Measurements from ENCODE around the gene KRT36.

The KRT36 gene

DNA sequence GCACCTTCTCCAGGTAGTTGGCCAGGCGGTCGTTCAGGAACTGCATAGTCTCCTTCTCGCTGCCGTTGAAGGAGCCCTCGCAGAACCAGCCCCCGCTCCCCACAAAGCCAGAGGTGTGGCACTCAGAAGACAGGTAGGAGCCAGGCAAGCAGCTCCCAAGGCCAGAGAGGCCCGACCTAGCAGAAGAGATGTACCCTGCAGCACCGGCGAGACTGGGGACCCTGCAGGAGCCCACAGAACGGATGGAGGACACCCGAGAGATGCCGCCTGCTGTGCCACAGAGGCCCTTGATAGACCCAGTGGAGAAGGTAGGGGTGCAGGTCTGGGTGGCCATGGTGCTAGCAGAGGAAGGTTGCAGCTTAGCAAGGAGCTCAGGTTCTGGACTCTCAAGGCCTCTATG, at the start of gene KRT36:
Gene KRT36 (minus strand): TSS at position 380 of the 400 bp plus-strand sequence. CDS start 46 bp downstream, at position 334.
- no peak for DNase-seq

DNA sequence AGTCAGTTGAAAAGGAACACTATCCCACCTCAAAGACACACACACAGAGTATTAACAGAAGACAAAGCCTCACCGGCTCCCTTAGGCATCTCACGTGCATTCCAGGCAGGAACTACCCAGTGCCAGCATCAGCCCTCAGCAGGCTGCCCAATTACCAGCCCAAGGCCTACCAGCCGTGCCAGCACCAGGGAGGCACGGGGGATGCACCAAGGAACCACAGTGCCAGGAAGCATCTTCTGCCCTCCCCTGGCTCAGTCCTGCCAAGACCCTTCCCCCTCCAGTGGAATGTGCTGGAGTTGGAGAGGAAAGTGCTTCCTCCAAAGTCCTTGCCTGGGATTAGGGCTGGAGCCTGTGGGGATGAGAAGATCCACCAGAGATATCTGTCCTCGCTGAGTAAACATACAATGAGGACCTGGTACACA, 49.4 kb upstream of the KRT36 start:
- no peak for DNase-seq

DNA sequence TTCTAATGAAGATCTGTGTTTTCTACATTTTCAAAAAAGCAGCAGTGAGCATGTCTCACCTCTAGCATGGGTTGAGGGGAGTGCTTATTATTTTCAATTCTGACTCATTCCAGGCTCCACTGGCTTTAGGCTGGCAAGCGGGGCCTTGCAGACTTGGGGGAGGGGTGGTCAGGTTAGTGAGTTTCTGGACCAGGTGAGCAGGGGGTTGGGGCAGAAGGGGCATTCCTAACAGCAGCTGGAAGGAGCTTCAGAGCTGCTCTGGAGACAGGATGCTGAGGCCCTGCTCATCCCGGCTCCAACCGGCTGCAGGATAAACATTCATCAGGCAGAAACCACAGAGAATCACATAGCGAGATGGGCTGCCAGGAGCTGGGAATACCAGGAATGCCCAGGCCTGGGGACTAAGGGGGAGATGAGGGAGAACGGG, 48.9 kb upstream of the KRT36 start:
- no peak for DNase-seq

DNA sequence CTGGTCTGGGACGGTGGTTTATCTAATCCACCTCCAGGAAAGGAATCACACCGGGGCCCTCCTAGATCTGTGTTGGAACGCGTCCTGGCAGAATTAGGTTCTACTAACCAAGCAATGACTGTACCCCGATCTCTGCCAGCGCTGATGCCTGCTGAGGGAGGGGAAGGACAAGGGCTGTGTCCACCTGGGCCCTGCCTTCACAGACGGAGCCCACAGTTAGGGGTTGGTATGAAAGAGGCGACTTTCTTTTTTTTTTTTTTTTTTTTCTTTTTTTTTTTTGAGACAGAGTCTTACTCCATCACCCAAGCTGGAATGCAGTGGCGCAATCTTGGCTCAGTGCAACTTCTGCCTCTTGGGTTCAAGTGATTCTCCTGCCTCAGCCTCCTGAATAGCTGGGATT, 48.3 kb upstream of the KRT36 start:
- DNase-seq = no peak

DNA sequence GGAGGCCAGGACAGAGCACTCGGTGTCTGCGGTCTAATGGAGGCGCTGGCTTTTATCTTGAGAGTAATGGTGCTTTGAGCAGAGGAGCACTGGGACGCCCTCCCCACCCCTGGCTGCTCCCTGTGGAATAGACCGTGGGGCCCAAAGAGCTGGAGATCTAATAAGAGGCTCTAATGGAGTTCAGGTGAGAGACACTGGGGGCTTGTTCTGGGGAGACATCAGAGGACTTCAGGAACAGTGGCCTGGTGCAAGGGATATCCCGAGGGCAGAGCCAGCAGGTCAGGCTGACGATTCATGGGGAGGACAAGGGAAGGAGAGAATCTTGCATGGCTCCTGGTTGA, 47.9 kb upstream of the KRT36 start:
- DNase-seq = no peak

DNA sequence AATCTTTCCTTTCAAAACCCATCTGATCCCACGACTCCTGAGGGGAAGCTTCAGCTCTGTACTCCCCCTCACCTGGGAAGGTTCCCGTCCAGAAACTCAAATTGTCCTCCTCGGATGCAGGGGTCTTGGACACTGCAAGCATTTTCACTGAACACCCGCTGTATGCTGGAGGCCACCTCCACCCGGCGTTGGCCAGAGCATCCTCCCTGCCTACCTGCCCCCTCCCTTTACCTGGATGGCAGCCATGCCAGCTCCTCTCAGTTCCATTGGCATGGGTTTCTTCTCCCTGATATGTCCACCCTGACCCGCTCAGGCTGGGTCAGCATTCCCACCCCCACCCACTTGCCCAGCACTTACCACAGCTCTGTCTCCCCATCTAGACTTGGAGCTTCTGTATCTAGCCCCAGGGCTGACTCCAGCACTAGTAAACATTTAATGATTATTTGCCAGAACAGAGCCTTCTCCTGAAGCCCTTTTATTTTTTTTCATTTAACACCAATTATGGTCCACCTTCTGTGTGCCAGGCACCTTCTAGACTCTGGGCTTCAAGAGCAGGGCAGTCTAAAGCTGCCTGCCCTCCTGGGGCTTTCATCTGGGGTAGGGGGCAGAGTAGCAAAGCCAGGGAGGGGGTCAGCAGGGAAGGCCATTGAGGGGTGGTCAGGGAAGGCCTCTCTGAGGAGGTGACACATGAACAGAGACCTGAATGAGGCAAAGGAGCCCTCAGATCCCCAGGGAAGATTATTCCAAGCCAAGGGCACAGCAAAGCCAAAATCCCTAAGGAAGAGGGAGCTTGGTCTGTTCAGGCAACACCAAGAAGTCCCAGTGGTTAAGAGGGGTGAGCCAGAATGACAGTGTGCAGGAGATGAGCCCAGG, 47.3 kb upstream of the KRT36 start:
- DNase-seq = no peak

DNA sequence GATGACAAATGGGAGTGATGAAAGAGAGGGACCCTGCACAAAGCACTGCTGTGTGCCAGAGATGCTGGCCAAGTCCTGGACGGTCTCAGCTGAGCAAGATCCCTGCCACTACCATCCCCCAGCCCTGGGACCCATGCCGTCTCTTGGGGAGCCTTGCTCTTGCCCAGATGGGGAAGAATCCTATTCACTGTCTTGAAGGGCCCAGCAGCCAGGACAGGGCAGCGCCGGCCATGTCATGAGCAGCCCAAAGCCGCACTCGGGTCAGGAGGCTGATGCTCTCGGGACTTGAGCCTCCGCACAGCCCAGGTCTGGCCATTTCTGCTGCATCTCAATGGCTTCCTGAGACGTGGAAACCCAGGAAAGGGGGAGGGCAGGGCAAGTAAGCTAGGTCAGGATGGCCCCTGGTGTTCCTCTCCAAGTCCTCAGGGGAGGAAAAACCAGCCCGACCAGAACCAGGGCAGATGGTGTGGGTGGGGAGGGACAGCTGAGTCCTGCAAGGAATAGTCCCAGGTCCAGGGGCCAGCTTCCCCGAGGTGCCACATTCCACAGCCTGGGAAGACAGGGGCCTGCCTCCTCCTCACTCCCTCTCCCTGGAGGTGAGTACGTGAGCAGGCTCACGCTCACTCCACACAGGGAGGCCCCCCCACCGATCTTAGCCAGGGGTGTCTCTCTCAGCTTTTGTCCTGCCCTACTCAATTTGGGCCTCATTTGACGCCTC, 46.2 kb upstream of the KRT36 start:
- no peak for DNase-seq

DNA sequence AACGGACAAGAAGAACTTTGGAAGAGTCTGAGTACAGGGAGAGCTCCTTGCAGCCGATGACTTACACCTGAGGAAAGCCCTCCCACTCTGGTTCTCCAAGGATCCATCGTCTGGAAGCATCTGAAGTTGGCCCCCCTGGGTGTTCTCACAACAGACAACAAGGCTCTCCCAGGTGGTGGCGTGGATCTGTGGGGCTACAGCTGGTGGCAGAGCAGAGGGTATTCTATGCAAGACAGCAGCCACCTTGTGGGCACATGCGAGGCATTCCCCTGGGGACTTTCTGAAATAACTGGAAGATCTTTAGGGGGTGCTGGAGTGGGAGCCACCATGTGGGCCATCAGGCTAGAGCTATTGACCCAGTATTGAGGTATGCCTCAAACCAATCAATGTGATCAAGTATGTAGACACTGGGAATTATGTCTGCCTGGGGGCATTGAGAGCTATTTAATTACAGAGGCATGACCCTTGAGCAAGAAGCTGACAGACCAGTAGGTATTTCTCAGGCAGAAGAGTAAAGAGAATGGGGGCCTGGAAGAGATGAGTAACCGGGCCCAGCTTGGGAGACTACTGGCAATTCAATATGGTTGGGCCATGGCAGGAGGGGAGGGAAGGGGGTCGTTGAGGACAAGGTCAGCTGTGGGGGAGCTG, 45.3 kb upstream of the KRT36 start:
- DNase-seq = no peak

DNA sequence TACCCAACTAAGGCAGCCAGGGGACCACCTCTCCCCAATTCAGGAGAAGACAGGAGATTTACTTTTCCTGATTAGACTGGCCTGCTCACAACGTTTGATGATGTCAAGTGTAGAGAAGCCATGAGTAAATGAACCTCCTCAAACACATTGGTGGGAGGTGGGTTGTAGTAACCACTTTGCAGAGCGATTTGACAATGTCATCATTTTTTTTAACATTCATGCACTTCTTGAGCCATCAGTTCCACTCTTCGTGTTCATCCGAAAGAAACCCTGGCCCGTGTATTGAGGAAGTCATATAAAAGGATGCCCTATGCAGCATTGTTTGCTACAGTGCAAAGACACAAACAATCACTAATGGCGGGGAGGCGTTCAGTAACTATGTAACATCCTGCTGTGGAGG, 43.9 kb upstream of the KRT36 start:
- DNase-seq = no peak

DNA sequence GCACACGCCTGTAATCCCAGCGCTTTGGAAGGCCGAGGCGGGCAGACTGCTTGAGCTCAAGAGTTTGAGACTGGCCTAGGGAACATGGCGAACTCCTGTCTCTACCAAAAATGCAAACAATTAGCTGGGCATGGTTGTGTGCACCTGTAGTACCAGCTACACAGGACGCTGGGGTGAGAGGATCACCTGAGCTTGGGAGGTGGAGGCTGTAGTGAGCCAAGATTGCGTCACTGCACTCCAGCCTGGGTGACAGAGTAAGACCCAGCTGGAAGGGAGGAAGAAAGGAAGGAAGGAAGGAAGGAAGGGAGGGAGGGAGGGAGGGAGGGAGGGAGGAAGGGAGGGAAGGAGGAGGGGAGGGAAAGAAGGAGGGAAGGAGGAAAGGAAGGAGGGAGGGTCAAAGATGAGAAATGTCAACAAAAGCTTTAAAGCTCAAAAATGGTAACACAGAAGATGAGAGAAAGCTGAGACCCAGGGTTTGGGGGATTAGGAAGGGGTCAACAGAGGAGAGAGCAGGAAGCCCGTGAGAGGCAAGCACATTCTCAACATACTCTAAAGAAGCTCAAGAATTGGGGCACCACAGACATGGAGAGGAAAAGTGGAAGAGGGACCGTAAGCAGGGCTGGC, 43.3 kb upstream of the KRT36 start:
- DNase-seq = no peak

DNA sequence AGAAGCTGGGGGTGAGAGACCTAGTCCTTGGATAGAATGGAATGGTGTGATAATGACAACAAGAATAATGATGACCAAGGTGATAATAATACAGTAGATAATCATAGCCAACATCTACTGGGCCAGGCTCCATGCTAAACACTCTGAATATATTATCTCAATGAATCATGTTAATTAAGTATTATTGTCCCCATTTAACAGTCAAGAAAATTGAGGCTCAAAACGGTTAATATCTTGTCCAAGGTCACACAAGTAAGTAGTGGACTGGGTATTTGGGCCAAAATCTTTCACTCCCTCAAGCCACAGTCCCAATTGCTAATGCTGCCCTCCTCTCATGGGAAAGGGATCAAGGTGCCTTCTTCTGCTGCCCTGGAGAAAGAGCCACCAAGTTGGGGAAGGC, 42.3 kb upstream of the KRT36 start:
- no peak for DNase-seq

DNA sequence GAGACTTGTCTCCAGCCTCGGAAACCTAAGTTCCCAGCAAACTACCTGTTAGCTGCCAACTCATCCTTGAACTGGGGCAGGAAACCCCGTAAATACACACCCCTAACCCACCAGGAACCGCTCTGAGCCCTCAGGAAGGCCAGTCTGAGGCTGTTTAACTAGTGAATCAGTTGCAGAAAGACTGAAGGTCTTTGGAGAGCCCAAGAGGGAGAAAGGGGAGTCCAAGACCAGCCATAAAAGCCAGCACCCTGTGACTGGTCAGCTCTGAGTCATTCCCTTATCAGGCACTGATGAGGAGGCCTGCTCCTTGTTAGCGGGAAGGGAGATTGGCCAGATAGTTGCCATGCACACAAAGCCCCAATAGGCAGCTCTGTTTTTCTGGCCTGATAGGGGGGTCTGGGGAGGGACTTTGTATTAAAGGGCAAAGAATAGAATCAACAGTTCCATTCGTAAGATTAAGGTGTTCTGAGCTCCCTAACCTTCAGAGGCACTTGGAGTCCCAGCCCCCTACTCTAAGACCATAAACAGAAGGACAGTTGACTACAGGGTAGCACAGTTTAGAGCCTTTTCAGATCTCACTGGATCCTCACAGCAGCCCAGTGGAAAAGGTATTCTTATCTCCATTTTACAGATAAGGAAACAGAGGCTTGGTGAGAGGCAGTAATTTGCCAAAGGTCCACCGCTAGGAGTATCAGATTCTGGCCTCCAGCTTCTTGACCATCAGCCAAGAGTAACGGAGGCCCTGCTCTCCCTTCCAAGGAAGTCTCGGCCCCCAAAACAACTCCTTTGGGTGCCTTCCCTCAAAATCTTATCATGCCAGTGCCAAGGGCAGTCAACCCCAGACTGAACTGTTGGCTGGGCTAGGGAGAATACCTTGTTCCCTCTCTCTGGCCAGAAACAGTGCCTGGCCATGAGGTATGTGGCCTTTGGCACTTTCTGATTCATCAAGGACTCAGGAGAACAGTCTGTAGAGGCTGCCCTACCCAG, 40.6 kb upstream of the KRT36 start:
- DNase-seq = no peak

DNA sequence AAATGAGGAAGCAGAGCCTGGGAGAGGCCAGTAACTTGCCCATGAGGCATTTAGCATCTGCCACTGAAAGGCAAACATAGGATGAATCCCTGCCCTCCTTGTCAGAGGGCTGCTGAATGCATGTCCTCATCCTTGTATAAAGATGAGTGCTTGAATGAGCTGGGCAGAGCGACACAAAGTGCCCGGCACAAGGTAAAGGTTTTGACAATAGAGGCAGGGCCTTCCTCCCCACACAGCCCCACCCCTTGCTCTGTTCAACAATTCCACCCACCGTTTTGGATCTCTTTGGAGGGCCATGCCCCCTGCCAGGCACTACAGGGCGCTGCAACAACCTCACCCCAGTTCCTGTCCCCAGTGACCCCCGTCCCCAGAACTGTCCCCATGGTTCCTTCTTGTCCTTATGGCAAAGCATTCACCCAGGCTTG, 39.8 kb upstream of the KRT36 start:
- no peak for DNase-seq

DNA sequence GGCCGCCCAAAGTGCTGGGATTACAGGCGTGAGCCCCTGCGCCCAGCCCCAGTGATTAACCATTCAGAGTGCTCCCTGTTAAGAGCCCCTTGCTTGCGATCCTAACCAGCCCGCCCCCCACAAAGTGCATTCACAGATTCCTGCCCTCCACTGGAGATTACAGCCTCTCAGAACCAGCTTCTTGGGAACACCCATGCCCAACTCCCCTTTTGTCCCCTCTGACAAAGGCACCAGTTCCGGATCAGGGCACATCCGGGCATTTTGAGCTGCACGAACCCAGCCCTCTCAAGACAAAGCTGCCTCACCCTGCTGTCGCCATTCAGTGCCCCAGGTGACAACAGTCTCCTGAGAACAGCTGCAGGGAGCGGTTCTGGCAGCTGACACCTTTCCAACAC, 39.2 kb upstream of the KRT36 start:
- no peak for DNase-seq

DNA sequence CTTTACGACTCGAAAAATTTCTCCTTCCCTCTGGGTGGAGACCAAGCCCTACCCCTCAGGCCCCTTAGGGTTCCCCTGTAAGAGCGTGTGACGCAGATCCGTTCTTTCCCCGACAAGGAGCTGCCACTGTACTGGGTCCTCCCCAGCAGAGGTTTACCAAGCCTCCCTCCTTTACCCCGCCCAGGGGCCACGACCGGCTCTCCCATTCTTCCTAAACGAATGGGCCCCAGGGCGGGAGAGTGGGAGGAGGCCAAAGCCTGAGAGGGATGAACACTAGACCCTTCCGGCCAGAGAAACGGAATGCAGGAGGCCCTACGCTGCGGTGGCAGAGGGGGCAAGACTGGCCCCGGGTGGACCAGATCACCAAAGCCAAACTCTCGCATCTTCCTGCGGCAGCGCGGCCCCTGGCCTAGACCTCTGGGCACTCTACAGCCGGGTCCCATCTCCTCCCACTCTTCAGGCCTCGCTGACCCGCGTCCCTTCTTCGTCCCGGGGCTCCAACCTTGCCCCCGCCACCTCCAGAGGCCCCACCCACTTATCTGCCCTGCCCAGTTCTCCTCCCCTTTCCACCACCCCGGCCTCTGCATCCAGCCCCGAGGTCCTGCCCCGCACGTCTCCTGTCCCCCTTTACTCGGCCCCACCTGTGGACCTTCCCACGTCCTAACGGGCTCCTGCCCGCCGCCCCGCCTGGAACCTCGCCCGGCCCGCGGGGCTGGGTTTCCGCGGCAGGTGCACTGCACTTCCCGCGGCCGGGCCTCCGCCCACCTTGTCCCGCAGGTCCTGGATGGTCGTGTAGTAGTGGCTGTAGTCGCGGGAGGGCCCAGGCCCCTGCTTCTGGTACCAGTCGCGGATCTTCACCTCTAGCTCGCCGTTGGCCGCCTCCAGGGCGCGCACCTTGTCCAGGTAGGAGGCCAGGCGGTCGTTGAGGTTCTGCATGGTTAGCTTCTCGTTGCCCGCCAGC, 37.6 kb upstream of the KRT36 start:
- no peak for DNase-seq

DNA sequence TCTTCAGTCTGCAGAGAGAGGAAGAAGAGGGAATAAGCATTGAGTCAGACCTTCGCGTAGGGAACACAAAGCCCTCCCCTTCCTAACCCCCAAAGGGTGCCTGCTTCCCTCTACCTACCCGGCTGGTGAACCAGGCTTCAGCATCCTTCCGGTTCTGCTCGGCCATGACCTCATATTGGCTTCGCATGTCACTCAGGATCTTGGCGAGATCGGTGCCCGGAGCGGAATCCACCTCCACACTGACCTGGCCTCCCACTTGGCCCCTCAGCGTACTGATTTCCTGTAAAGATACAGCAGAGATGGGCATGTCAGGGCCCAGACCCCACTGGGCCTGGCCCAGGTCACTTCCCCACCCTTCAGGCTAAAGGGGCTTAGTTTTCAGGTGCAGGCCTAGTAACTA, 34.6 kb upstream of the KRT36 start:
- DNase-seq = no peak

DNA sequence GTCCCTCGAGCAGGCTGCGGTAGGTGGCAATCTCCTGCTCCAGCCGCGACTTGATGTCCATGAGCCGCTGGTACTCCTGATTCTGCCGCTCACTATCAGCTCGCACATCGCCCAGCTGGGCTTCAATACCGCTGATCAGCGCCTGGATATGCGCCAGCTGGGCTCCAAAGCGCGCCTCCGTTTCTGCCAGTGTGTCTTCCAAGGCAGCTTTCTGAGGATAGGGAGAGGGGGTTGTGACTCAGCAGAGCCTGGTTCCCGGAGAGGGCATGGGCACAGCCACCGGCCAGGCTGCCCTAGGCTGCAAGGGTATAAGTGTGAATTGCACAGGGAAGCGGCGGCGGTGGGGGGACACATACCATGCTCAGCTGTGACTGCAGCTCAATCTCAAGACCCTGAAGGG, 34.1 kb upstream of the KRT36 start:
- no peak for DNase-seq

DNA sequence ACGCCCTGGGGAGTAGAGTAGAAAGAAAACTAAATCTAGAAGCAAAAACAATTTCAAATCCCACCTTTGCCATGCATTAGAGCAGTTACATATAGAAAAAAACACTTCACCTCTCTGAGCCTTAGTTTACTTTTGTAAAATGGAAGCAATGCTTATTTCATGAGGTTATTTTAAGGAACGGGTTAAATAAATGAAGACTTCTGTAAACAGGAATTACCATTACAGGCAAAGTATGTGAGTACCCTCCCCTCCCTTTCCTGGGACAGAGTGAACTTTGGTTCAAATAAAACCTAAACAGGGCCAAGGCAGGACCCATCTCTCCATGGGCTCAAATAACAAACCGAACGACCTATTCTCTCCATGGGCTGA, 33.5 kb upstream of the KRT36 start:
- DNase-seq = no peak

DNA sequence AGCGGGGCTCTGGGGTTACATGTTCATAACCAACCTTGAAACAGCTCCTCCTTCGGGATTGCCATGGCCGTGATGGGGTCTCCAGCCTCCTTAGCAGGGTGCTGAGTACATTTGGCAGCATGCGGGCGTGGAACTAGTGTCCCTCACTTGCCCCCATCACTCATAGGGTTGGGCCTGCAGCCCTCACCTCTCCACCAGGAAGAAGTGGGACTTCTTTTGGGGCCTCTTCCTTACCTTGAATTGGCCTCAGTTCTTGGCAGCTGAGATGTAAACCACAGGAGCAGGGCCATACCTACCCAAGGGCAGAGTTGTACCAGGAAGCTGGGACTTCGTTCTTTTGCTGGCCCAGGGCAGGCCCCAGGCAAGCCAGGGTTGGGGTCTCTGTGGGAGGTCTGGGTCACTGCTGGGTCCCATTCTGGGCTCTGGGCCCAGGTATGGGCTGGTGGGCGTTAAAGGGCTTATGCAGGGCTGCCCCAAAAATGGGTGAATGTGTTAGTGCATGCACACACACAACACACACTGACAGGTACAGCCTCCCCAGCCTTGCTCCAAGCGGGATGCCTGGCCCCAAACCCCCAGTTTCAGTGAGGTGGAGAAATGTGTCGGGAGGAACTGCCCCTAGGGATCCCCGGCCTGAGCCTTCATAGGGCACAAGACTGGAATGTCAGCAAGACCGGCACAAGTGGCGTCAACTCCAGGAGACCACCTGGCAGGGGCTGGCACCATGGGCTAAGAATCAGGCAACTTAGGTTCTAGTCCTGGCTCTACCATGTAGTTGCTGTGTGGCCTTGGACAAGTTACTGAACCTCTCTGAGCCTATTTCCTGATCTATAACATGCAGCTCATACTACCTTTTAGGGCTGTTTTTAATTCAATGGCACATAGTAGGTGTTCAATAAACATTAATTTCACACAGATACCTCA, 32.9 kb upstream of the KRT36 start:
- no peak for DNase-seq
